Neuron (in vitro differentiated cells): ENCODE measurements around the gene PTCSC3.

Source experiments
- H2AFZ ChIP-seq: one replicate; pipeline ENCODE4 v1.6.1; 2013; ENCODE audit warnings: low read depth, mild to moderate bottlenecking, inconsistent platforms, low read length, moderate library complexity
- H3K27me3 ChIP-seq: one replicate; pipeline ENCODE4 v1.6.1; 2013; ENCODE audit warnings: low read length; ENCODE audit not compliant: insufficient read depth
- H3K36me3 ChIP-seq: one replicate; pipeline ENCODE4 v1.6.1; 2013; ENCODE audit warnings: low read length; ENCODE audit not compliant: insufficient read depth
- H3K4me1 ChIP-seq: one replicate; pipeline ENCODE4 v1.6.1; 2013; ENCODE audit warnings: low read length; ENCODE audit not compliant: insufficient read depth
- H3K4me3 ChIP-seq: 2 replicates; pipeline ENCODE4 v1.5.1; 2013; ENCODE audit warnings: mild to moderate bottlenecking, low read length, moderate library complexity
- H3K9me3 ChIP-seq: one replicate; pipeline ENCODE4 v1.6.1; 2013; ENCODE audit warnings: low read length

PTCSC3 gene

DNA sequence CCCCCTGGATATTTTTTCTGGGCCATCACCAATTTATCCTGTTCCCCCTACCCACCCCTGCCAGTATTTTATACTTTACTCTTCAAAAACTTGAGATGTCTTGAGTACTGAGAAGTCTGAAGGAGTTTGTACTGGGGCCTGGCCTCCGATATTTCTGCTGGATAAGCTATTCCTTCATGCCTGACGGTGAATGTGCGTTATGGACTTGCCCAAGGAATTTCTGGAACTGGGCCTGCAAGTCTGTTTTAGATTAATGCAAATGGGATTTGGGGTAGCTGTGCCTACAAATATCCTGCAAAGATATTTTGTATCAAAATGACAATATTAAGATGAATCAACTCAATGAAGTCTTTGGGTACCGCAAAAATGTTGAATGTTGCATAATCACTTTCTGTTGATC is at the start of gene PTCSC3:
Gene PTCSC3, minus strand, starts transcription at position 199 of the 400 bp plus-strand sequence.
- Histone ChIP-seq H3K4me3 (no peak within 1 kb of the TSS), H3K27me3 (peaks cover 20% of the 10 kb centered on the region), H3K36me3 (no peaks in the 10 kb centered on the region), H2AFZ (no peak within 1 kb of the TSS), H3K9me3 (no peaks in the 10 kb centered on the region), H3K4me1 (no peaks in the 10 kb centered on the region)

GRCh38 chr14:36226164-36226563 is 49.6 kb upstream of the PTCSC3 start:
- peaks cover 52% of the 10 kb centered on the region for H3K27me3 ChIP-seq

DNA sequence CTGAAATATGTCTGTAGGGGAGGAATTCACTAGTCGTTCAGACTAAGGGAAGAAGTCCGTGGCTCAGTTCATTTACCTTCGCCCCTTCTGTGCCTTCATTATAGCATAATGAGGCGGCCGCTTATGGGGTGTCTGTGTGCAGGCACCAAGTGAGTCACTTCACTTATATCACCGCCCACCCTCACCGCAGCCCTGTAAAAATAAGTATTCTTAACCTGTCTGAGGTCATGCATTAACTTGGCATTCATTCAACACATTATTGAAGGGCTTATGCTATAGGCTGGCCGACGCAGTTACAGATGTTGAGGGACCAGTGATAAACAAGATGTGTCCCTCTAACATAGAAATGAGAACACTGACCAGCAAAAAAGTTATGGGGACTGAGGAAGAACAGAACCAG is 47.7 kb upstream of the PTCSC3 start:
- no peaks in the 10 kb centered on the region for H3K9me3 ChIP-seq
- no peaks in the 10 kb centered on the region for H3K36me3 ChIP-seq
- peaks cover 9% of the 10 kb centered on the region for H3K4me1 ChIP-seq
- H2AFZ ChIP-seq = no peak overlapping the region
- peaks cover 46% of the 10 kb centered on the region for H3K27me3 ChIP-seq
- H3K4me3 ChIP-seq = no peak overlapping the region

More at GRCh38 chr14:36226164-36226563, 49.6 kb upstream of the PTCSC3 start:
- H3K9me3 ChIP-seq = no peaks in the 10 kb centered on the region
- no peak overlapping the region for H3K4me3 ChIP-seq
- H3K36me3 ChIP-seq = no peaks in the 10 kb centered on the region
- no peak overlapping the region for H2AFZ ChIP-seq
- H3K4me1 ChIP-seq = peaks cover 5% of the 10 kb centered on the region

DNA sequence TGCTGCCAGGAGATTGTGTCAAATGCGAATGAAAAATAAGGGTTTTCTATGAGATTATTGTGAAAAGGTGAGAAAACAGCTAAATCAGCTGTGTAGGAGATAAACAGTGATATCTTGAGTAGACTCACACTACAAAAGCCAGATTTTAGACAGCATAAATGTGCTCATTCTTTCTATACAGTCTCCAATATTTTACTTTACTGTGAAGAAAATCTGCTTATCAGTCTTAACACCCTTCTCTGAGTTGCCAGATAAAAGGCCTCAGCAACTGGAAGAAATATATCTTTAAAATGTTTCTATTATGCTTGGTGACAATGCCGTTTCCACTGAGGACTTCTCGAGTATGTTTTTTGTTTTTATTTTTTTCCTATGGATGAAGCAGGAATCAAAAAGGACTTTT is 47.0 kb upstream of the PTCSC3 start:
- H3K9me3 ChIP-seq = no peaks in the 10 kb centered on the region
- no peak overlapping the region for H3K4me3 ChIP-seq
- H3K36me3 ChIP-seq = no peaks in the 10 kb centered on the region
- H3K4me1 ChIP-seq = peaks cover 9% of the 10 kb centered on the region
- H3K27me3 ChIP-seq = peaks cover 46% of the 10 kb centered on the region
- H2AFZ ChIP-seq = no peak overlapping the region

- Histone ChIP-seq H3K9me3 (no peaks in the 10 kb centered on the region), H3K4me3 (no peak overlapping the region), H3K4me1 (peaks cover 9% of the 10 kb centered on the region), H3K36me3 (no peaks in the 10 kb centered on the region), H2AFZ (no peak overlapping the region), H3K27me3 (peaks cover 45% of the 10 kb centered on the region)
These were observed 46.5 kb upstream of the PTCSC3 start for GRCh38 chr14:36222952-36223468.

GRCh38 chr14:36222337-36222736 is 45.8 kb upstream of the PTCSC3 start:
- Histone ChIP-seq H3K27me3 (peaks cover 48% of the 10 kb centered on the region), H3K4me1 (peaks cover 9% of the 10 kb centered on the region), H2AFZ (no peak overlapping the region), H3K36me3 (no peaks in the 10 kb centered on the region), H3K9me3 (no peaks in the 10 kb centered on the region), H3K4me3 (no peak overlapping the region)

GRCh38 chr14:36221112-36221511 is 44.6 kb upstream of the PTCSC3 start:
- Histone ChIP-seq H3K4me3 (no peak overlapping the region), H3K36me3 (no peaks in the 10 kb centered on the region), H3K9me3 (no peaks in the 10 kb centered on the region), H3K27me3 (peaks cover 53% of the 10 kb centered on the region), H2AFZ (no peak overlapping the region), H3K4me1 (peaks cover 9% of the 10 kb centered on the region)

DNA sequence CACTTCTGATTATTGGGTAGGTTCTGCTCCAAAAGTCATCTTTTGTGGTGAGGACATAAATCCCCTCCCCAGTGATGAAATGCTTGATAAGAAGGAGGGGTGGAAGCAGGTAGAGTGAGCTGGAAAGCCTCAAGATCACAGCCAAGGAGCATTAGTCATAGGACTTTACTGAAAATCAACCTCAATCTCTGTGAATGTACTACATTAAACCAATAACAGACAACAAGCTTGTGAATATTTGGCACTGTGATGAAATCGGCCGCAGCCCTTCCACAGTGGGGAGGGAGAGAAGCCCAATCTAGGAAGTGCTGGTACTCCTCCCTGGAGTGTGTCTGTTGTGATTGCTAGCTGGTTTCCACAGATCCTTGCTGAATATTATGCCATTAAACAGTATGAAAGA is 41.2 kb upstream of the PTCSC3 start:
- Histone ChIP-seq H3K9me3 (no peaks in the 10 kb centered on the region), H3K4me3 (no peak overlapping the region), H2AFZ (no peak overlapping the region), H3K27me3 (peaks cover 59% of the 10 kb centered on the region), H3K4me1 (peaks cover 9% of the 10 kb centered on the region), H3K36me3 (no peaks in the 10 kb centered on the region)

DNA sequence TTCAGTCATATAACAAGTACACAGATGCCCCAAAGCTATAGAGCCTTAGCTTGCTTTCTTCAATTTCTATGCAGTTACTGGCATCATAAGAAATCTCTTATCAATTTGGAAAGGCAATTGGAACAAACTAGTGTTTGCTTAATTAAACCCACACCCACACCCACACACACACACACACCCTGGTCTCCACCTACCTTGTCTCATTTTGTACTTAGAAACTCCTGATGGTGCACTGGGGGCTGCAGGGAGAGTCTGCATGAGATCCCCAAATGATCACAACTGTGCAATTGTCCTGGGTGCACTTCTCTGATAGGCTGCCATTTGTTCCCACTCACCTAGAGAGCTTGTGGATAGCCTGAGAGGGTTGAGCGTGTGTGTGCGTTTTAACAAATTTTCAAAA is 40.5 kb upstream of the PTCSC3 start:
- no peak overlapping the region for H3K4me3 ChIP-seq
- H3K27me3 ChIP-seq = peaks cover 64% of the 10 kb centered on the region
- no peak overlapping the region for H2AFZ ChIP-seq
- H3K4me1 ChIP-seq = peaks cover 9% of the 10 kb centered on the region
- no peaks in the 10 kb centered on the region for H3K9me3 ChIP-seq
- no peaks in the 10 kb centered on the region for H3K36me3 ChIP-seq

- H3K9me3 ChIP-seq = no peaks in the 10 kb centered on the region
- H3K36me3 ChIP-seq = no peaks in the 10 kb centered on the region
- no peak overlapping the region for H2AFZ ChIP-seq
- H3K27me3 ChIP-seq = peaks cover 67% of the 10 kb centered on the region
- H3K4me1 ChIP-seq = no peaks in the 10 kb centered on the region
- no peak overlapping the region for H3K4me3 ChIP-seq
These were observed 38.7 kb upstream of the PTCSC3 start for GRCh38 chr14:36215217-36215598.

- Histone ChIP-seq H2AFZ (no peak overlapping the region), H3K36me3 (no peaks in the 10 kb centered on the region), H3K4me3 (no peak overlapping the region), H3K9me3 (no peaks in the 10 kb centered on the region), H3K4me1 (no peaks in the 10 kb centered on the region), H3K27me3 (peaks cover 73% of the 10 kb centered on the region)
These were observed 38.1 kb upstream of the PTCSC3 start for GRCh38 chr14:36214476-36215216.

- no peaks in the 10 kb centered on the region for H3K9me3 ChIP-seq
- no peak overlapping the region for H3K4me3 ChIP-seq
- peaks cover 71% of the 10 kb centered on the region for H3K27me3 ChIP-seq
- no peaks in the 10 kb centered on the region for H3K4me1 ChIP-seq
- H3K36me3 ChIP-seq = no peaks in the 10 kb centered on the region
- H2AFZ ChIP-seq = no peak overlapping the region
These were observed 36.5 kb upstream of the PTCSC3 start for GRCh38 chr14:36212987-36213386.

DNA sequence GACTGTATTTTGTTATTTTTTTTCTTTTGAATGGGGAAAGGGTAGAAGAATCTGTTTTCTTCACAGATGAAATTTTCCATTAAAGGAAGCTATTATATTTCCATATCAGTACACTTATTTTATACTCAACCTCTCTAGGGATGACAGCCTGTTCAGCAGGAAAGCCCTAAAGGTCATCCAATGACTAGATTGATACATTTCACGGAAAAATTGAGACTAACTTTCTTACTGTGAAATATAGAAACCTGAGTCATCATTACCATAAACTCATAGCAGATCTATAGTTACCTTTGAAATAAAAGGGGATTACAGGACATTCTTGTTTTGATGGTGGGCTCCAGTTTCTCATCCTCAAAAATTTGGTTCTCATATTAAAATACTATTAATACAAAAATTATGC is 36.1 kb upstream of the PTCSC3 start:
- Histone ChIP-seq H3K36me3 (no peaks in the 10 kb centered on the region), H3K4me1 (no peaks in the 10 kb centered on the region), H3K9me3 (no peaks in the 10 kb centered on the region), H2AFZ (no peak overlapping the region), H3K4me3 (no peak overlapping the region), H3K27me3 (peaks cover 66% of the 10 kb centered on the region)
